Loucy (cell line): ENCODE data around the gene BRD8.

Experiments used
- H2AFZ ChIP-seq: fragments of 200-600 bp; sonication (generic); 2 replicates; pipeline ENCODE4 v1.6.0; 2016; ENCODE audit warnings: antibody characterized with exemption, mild to moderate bottlenecking, low read length, moderate library complexity
- H3F3A ChIP-seq: fragments of 200-600 bp; 2 replicates; pipeline ENCODE4 v1.6.0; 2016; ENCODE audit warnings: antibody characterized with exemption, low read depth, mild to moderate bottlenecking
- H3K27me3 ChIP-seq: fragments of 200-600 bp; sonication (generic); 2 replicates; pipeline ENCODE4 v1.6.1; 2014; ENCODE audit warnings: low read length, mild to moderate bottlenecking; ENCODE audit not compliant: insufficient read depth, poor library complexity, severe bottlenecking
- H3K36me3 ChIP-seq: fragments of 200-600 bp; sonication (generic); 2 replicates; pipeline ENCODE4 v1.6.1; 2016; ENCODE audit warnings: low read length; ENCODE audit not compliant: insufficient read depth
- H3K4me1 ChIP-seq: fragments of 200-600 bp; sonication (generic); 2 replicates; pipeline ENCODE4 v1.5.1; 2014; ENCODE audit warnings: low read length, mild to moderate bottlenecking; ENCODE audit not compliant: insufficient read depth, poor library complexity, severe bottlenecking
- H3K4me2 ChIP-seq: fragments of 200-600 bp; sonication (generic); 2 replicates; pipeline ENCODE4 v1.6.0; 2014; ENCODE audit warnings: antibody characterized with exemption, low read length, low read depth, mild to moderate bottlenecking; ENCODE audit not compliant: poor library complexity, severe bottlenecking
- H3K4me3 ChIP-seq: fragments of 200-600 bp; sonication (generic); 2 replicates; pipeline ENCODE4 v1.5.1; 2014; ENCODE audit warnings: low read length, mild to moderate bottlenecking, mixed read lengths; ENCODE audit not compliant: poor library complexity, severe bottlenecking
- H3K79me2 ChIP-seq: fragments of 200-600 bp; sonication (generic); 2 replicates; pipeline ENCODE4 v1.6.1; 2014; ENCODE audit warnings: low read length; ENCODE audit not compliant: insufficient read depth
- H3K9ac ChIP-seq: fragments of 200-600 bp; sonication (generic); 2 replicates; pipeline ENCODE4 v1.6.0; 2014; ENCODE audit warnings: mild to moderate bottlenecking, low read depth, low read length, moderate library complexity; ENCODE audit not compliant: poor library complexity, severe bottlenecking
- H3K9me2 ChIP-seq: fragments of 200-600 bp; sonication (generic); replicated peaks from 2 replicates; pipeline ENCODE4 v1.6.1; 2016; ENCODE audit warnings: low read depth, low read length, mixed read lengths
- H3K9me3 ChIP-seq: fragments of 200-600 bp; sonication (generic); 2 replicates; pipeline ENCODE4 v1.6.1; 2014; ENCODE audit warnings: mild to moderate bottlenecking, antibody characterized with exemption, low read length, low read depth; ENCODE audit not compliant: insufficient read depth
- H4K20me1 ChIP-seq: fragments of 200-600 bp; sonication (generic); 2 replicates; pipeline ENCODE4 v1.6.0; 2014; ENCODE audit warnings: antibody characterized with exemption, low read length, mild to moderate bottlenecking; ENCODE audit not compliant: insufficient read depth, poor library complexity, severe bottlenecking
- EZH2phosphoT487 ChIP-seq: fragments of 200-600 bp; IDR thresholded peaks from 2 replicates; pipeline ENCODE4 v1.6.1; 2018; ENCODE audit warnings: antibody characterized with exemption, mild to moderate bottlenecking, moderate library complexity, borderline replicate concordance
- TF ChIP-seq, protein P1 (sequence below): fragments of 200-600 bp; sonication (generic); conservative IDR thresholded peaks from 2 replicates; pipeline ENCODE4 v1.5.1; 2014; ENCODE audit warnings: mild to moderate bottlenecking, antibody characterized with exemption, low read length

The BRD8 gene

DNA sequence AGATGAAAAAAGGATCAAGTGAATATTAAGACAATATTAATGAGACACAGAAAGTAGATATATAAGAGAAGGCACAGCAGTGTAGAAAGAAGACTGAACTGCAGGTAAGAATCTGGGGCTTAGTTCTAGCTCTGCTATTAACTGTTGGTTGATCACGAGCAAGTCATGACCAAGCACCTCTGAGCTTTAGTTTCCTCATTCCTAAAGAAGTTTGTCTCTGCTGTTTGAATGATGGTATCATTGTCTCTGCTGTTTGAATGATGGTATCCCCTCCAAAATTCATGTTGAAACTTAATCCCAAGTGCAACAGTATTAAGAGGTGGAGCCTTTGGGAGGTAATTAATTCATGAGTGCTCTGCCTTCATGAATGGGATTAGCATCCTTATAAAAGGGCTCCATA lies 36.7 kb downstream of the BRD8 start:
- H3K9me2 ChIP-seq: no peaks in the 10 kb centered on the region
- no peaks in the 10 kb centered on the region for H3K79me2 ChIP-seq
- H3K4me3 ChIP-seq: no peak overlapping the region
- no peaks in the 10 kb centered on the region for H3F3A ChIP-seq
- no peaks in the 10 kb centered on the region for H4K20me1 ChIP-seq
- no peaks in the 10 kb centered on the region for H3K9me3 ChIP-seq
- H3K36me3 ChIP-seq: no peaks in the 10 kb centered on the region
- no peaks in the 10 kb centered on the region for H3K27me3 ChIP-seq
- H2AFZ ChIP-seq: no peak overlapping the region
- no peak overlapping the region for H3K4me2 ChIP-seq
- TF ChIP-seq, protein P1, sequence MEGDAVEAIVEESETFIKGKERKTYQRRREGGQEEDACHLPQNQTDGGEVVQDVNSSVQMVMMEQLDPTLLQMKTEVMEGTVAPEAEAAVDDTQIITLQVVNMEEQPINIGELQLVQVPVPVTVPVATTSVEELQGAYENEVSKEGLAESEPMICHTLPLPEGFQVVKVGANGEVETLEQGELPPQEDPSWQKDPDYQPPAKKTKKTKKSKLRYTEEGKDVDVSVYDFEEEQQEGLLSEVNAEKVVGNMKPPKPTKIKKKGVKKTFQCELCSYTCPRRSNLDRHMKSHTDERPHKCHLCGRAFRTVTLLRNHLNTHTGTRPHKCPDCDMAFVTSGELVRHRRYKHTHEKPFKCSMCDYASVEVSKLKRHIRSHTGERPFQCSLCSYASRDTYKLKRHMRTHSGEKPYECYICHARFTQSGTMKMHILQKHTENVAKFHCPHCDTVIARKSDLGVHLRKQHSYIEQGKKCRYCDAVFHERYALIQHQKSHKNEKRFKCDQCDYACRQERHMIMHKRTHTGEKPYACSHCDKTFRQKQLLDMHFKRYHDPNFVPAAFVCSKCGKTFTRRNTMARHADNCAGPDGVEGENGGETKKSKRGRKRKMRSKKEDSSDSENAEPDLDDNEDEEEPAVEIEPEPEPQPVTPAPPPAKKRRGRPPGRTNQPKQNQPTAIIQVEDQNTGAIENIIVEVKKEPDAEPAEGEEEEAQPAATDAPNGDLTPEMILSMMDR: no peak
- no peak for TF ChIP-seq EZH2phosphoT487
- H3K9ac ChIP-seq: no peak overlapping the region
- no peaks in the 10 kb centered on the region for H3K4me1 ChIP-seq

DNA sequence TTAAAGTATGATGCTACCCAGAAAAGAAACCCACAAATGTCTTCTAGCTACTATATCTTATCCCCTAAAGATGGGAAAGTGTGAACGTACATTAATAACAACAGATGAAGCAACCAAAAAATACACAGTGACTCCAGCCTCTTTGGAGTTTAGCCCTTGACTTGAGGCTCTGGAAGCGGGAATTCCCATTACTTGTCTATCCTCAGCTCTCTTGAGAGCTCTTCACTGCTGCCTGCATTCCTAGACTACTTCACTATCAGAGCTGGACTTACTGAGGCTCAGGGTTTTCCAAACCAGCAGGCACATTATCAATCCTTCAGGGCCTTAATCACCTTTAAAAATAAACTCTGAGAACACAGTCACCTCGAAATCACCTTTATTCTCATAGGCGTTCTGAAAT lies 38.2 kb downstream of the BRD8 start:
- no peak overlapping the region for H3K4me2 ChIP-seq
- H2AFZ ChIP-seq: no peak overlapping the region
- H3K9me3 ChIP-seq: no peaks in the 10 kb centered on the region
- H3K79me2 ChIP-seq: no peaks in the 10 kb centered on the region
- H3F3A ChIP-seq: no peaks in the 10 kb centered on the region
- no peak overlapping the region for H3K4me3 ChIP-seq
- H3K9ac ChIP-seq: no peak overlapping the region
- TF ChIP-seq EZH2phosphoT487: no peak
- TF ChIP-seq, protein P1: no peak
- no peaks in the 10 kb centered on the region for H4K20me1 ChIP-seq
- H3K27me3 ChIP-seq: no peaks in the 10 kb centered on the region
- H3K36me3 ChIP-seq: no peaks in the 10 kb centered on the region
- H3K4me1 ChIP-seq: no peaks in the 10 kb centered on the region
- no peaks in the 10 kb centered on the region for H3K9me2 ChIP-seq

DNA sequence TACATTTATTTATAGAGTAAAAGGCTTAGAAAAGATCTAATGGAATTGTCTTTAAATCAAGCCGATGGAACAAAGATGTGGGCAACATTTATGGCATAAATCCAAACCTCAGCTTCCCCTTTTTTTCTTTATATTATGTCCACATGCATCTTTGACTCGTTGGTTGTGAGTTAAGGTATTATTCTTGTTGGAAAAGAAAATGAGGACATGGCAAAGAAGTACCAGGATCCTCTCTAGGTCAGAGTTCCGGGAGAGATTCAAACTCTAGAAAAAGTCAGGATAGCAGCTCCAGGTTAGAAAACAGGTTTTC lies 38.7 kb downstream of the BRD8 start:
- H4K20me1 ChIP-seq: no peaks in the 10 kb centered on the region
- H3K4me1 ChIP-seq: no peaks in the 10 kb centered on the region
- H3K4me3 ChIP-seq: no peak overlapping the region
- no peak overlapping the region for H3K4me2 ChIP-seq
- no peaks in the 10 kb centered on the region for H3K27me3 ChIP-seq
- H3K9me3 ChIP-seq: no peaks in the 10 kb centered on the region
- no peaks in the 10 kb centered on the region for H3K9me2 ChIP-seq
- H3F3A ChIP-seq: no peaks in the 10 kb centered on the region
- no peaks in the 10 kb centered on the region for H3K79me2 ChIP-seq
- no peak overlapping the region for H2AFZ ChIP-seq
- TF ChIP-seq EZH2phosphoT487: no peak
- TF ChIP-seq, protein P1: no peak
- no peak overlapping the region for H3K9ac ChIP-seq
- no peaks in the 10 kb centered on the region for H3K36me3 ChIP-seq
